OCI-LY7 (cell line): ENCODE measurements around the gene SPATA31E1. TPM values are rescaled to one million over a fixed set of nuclear protein-coding genes. Genes with fewer than 3 reads are reported as not detected.

Experiments used
- total RNA-seq, 2 experiments: library from RNA; depleted of rRNA in 1 of 2; stranded (reverse); fragments of >200 nt in 1 of 2; shearing (Covaris generic) in 1 of 2; gene quantifications; 2 replicates each; pipeline ENCODE4 v1.2.3, GENCODE V29; 2014 to 2022

Gene SPATA31E1
- total RNA-seq, 2 experiments from 2014 or later: not detected

Other genes with a start within 250 kb of the SPATA31E1 start
- gene CTSL, start 156.8 kb upstream of the SPATA31E1 start, total RNA-seq (2014; rRNA removed; shearing (Covaris generic)): not detected in 2 replicates
- gene CTSL, start 156.8 kb upstream of the SPATA31E1 start, total RNA-seq (2022): not detected in 2 replicates
- gene SPATA31C1, start 35.1 kb downstream of the SPATA31E1 start, total RNA-seq (2014; rRNA removed; shearing (Covaris generic)): not detected in 2 replicates
- not detected in 2 replicates for gene SPATA31C1, start 35.1 kb downstream of the SPATA31E1 start, total RNA-seq (2022)
- not detected in 2 replicates for gene CDK20, start 91.7 kb downstream of the SPATA31E1 start, total RNA-seq (2014; rRNA removed; shearing (Covaris generic))
- not detected in 2 replicates for gene CDK20, start 91.7 kb downstream of the SPATA31E1 start, total RNA-seq (2022)